Activated CD4-positive, alpha-beta T cell treated with anti-CD3 and anti-CD28 coated beads for 48 hours (primary cell): ENCODE results near the gene TMEM198.
A peak's percentile ranks its signal among the peaks of the same experiment; 100 is the strongest.

ENCODE experiments used
- DNase-seq: peaks from one replicate; pipeline ENCODE4 v3.0.0-alpha.2; 2020

TMEM198 gene

GRCh38 chr2:219545943-219546352 lies 2.1 kb downstream of the TMEM198 start:
- no peak for DNase-seq

GRCh38 chr2:219547621-219548020 lies 3.8 kb downstream of the TMEM198 start:
- no peak for DNase-seq

- no peak for DNase-seq
These were observed 5.2 kb downstream of the TMEM198 start for GRCh38 chr2:219548990-219549389.

- DNase-seq: no peak
These were observed 5.8 kb downstream of the TMEM198 start for GRCh38 chr2:219549619-219550018.

- DNase-seq: no peak
These were observed 7.9 kb downstream of the TMEM198 start for GRCh38 chr2:219551441-219552381.

GRCh38 chr2:219552382-219553167 lies 8.7 kb downstream of the TMEM198 start:
- peak; percentile 86 for DNase-seq

- DNase-seq: no peak
These were observed 9.3 kb downstream of the TMEM198 start for GRCh38 chr2:219553168-219553417.

GRCh38 chr2:219553463-219553963 lies 9.7 kb downstream of the TMEM198 start:
- DNase-seq: no peak

- no peak for DNase-seq
These were observed 10.5 kb downstream of the TMEM198 start for GRCh38 chr2:219554350-219554749.

GRCh38 chr2:219555956-219556355 lies 12.1 kb downstream of the TMEM198 start:
- no peak for DNase-seq

GRCh38 chr2:219556413-219556812 lies 12.6 kb downstream of the TMEM198 start:
- no peak for DNase-seq

GRCh38 chr2:219557320-219557719 lies 13.5 kb downstream of the TMEM198 start:
- DNase-seq: no peak

GRCh38 chr2:219557791-219558785 lies 14.3 kb downstream of the TMEM198 start:
- DNase-seq: no peak

- no peak for DNase-seq
These were observed 15.5 kb downstream of the TMEM198 start for GRCh38 chr2:219559156-219559915.

GRCh38 chr2:219560037-219560892 lies 16.4 kb downstream of the TMEM198 start:
- DNase-seq: peak; percentile 28

GRCh38 chr2:219560893-219561178 lies 17.0 kb downstream of the TMEM198 start:
- DNase-seq: no peak

- no peak for DNase-seq
These were observed 17.6 kb downstream of the TMEM198 start for GRCh38 chr2:219561179-219562048.

GRCh38 chr2:219562049-219563020 lies 18.5 kb downstream of the TMEM198 start:
- DNase-seq: no peak
